Pancreas (tissue), 10 donors: Measurements from ENCODE around the gene PDE4DIP. TPM values are rescaled to one million over a fixed set of nuclear protein-coding genes. Genes with fewer than 3 reads are reported as not detected.
"Not testable (repeated sequence)": the region's sequence is repeated elsewhere in the genome, so short reads cannot be mapped to it uniquely, and the experiment has no call there.

Source experiments
- ATAC-seq, 4 donors: fragments of 200-7000 bp; cut with Tn5 transposase; one replicate each; pipeline versions ENCODE4 v1.8.0 to v1.9.1; 2020; ENCODE audit warnings: mild to moderate bottlenecking in 4 of 4, moderate library complexity in 4 of 4
- DNase-seq, 6 donors: peaks; one replicate each; pipeline ENCODE4 v3.0.0-alpha.2; 2020
- FAIRE-seq: peaks from 2 replicates; lab custom pipeline; 2012; peaks lifted over from hg19 to GRCh38; lab: Jason Lieb, UNC
- H3K27ac ChIP-seq, 4 donors: fragments of 200-600 bp; sonication (generic); 1 replicate in 3 of 4; 2 replicates in 1 of 4; pipeline versions ENCODE4 v1.5.0 to v1.8.0; 2020
- H3K27me3 ChIP-seq, 4 donors: fragments of 200-600 bp; one replicate each; pipeline ENCODE4 v1.8.0; 2021
- H3K36me3 ChIP-seq, 3 donors: fragments of 200-600 bp; sonication (generic) in 1 of 3; one replicate each; pipeline versions ENCODE4 v1.5.0 to v1.8.0; 2020 to 2021
- H3K4me1 ChIP-seq, 3 donors: fragments of 200-600 bp; one replicate each; pipeline ENCODE4 v1.8.0; 2021
- H3K4me3 ChIP-seq, 4 donors: fragments of 200-600 bp; sonication (generic) in 2 of 4; one replicate each; pipeline versions ENCODE4 v1.5.0 to v1.8.0; 2020 to 2021
- H3K9me3 ChIP-seq, 4 donors: fragments of 200-600 bp; one replicate each; pipeline ENCODE4 v1.8.0; 2021
- WGBS, 2 donors: extraction: QIAGEN DNeasy Blood & Tissue Kit; methylation state at CpG; one replicate each; pipeline ENCODE4 v1.1.7; 2013; 5-methylcytosine and 5-hydroxymethylcytosine counted together
- intact Hi-C, 3 donors: fragments of 100-400 bp; cut with DNase I; formaldehyde crosslinking; loops; one replicate each; pipeline versions ENCODE4 v1.11.1 to v1.14.2; 2022
- polyA plus RNA-seq, 2 donors: library from polyadenylated mRNA; stranded (reverse); fragments of 200-250 nt; gene quantifications; one replicate each; pipeline ENCODE4 v1.2.3, GENCODE V29; 2013
- total RNA-seq, 6 donors: library from RNA; stranded (reverse); fragmentation: NEBNext Ultra II Directional in 4 of 6; extraction: Animal tissue kit (Norgen Biotek cat#: 25700) in 4 of 6; gene quantifications; one replicate each; pipeline versions ENCODE4 v1.2.1 to v1.2.4, GENCODE V29; 2021 to 2023
- donor health status: healthy with polysubstance abuse.
- donor health status: DM: no; HTN: no; CAD: no; lungs with moderate emphysema.
- donor health status: DM: no; HTN: no; CAD: no.
- donor health status: control.
- donor health status: control.
- donor health status: Bipolar disorder and iron deficiency.
- donor health status: DM: yes; HTN: yes; CAD: no.
- donor health status: DM: no; HTN: no; CAD: no.
- donor health status: DM: no; HTN: no; CAD: no.
- donor health status: DM: yes; HTN: yes; CAD: no.

PDE4DIP gene
- total and polyA plus RNA-seq, 8 donors: 12.2 to 58.6 (median 28.1) TPM

- H3K27me3 ChIP-seq, ATAC-seq, H3K9me3 ChIP-seq, H3K4me1 ChIP-seq, H3K36me3 ChIP-seq, intact Hi-C loops, DNase-seq, FAIRE-seq, H3K27ac ChIP-seq, H3K4me3 ChIP-seq: not testable (repeated sequence)
Observed at GRCh38 chr1:148929253-148929652, 85.0 kb downstream of the PDE4DIP start.

- H3K9me3 ChIP-seq, intact Hi-C loops, H3K4me3 ChIP-seq, H3K27me3 ChIP-seq, FAIRE-seq, H3K27ac ChIP-seq, ATAC-seq, H3K4me1 ChIP-seq, H3K36me3 ChIP-seq, DNase-seq: not testable (repeated sequence)
- WGBS, 2 donors: no CpG with 5 or more reads among the region's 3 CpGs
Observed at GRCh38 chr1:148935381-148936002, 91.3 kb downstream of the PDE4DIP start.

DNA sequence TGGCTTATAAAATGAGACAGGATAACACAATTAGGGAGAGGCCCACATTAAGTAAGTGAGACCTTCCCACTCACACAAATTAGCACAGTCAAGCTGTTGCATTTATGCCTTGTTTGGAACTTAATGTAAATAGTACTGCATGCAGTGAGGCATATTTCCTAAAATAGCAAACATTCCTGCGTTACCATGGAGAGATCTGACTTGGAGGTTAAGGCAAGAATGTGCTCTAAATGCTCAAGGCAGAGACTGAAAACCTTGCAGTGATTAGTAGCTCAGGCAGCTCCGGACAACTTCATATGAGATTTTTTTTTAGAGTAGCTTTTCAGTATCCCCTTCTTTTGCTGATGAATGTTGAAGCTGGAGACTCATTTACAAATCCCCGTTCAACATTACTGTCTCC lies 98.7 kb downstream of the PDE4DIP start:
- H3K4me1 ChIP-seq: not testable (repeated sequence)

DNA sequence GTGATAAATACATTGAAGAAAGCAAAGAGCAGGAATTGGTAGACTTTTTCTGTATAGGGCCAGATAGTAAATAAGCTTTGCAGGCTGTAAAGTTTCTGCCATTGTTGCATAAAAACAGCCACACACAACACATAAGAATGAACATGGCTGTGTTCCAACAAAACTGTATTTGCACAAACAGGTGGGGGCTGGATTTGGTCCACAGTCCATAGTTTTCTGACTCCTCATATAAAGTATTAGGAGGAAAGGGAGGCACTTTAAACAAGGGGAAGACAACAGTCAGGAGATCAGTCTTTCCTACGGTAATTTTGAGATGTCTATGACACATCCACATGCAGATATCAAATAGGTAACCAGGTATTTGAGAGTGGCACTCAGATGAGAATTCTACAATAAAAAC lies 100.9 kb downstream of the PDE4DIP start:
- ATAC-seq, FAIRE-seq, H3K9me3 ChIP-seq, H3K36me3 ChIP-seq, H3K4me3 ChIP-seq, H3K27ac ChIP-seq, DNase-seq, H3K4me1 ChIP-seq, intact Hi-C loops, H3K27me3 ChIP-seq: not testable (repeated sequence)
- WGBS, 2 donors: no CpG with 5 or more reads among the region's 1 CpG

More for the DNA sequence above, 98.7 kb downstream of the PDE4DIP start:
- H3K9me3 ChIP-seq, H3K36me3 ChIP-seq, DNase-seq, H3K27me3 ChIP-seq, H3K4me3 ChIP-seq, intact Hi-C loops, H3K27ac ChIP-seq, FAIRE-seq: not testable (repeated sequence)
- ATAC-seq: peak in 2 of 4 donors; percentile 37 to 50
- no CpG with 5 or more reads among the region's 3 CpGs for WGBS, 2 donors

- not testable (repeated sequence) for ATAC-seq, FAIRE-seq
- 82 to 84% methylated on average over 3 to 4 of the region's 4 CpGs for WGBS, 2 donors
Observed at GRCh38 chr1:148948768-148949167, 104.5 kb downstream of the PDE4DIP start.

GRCh38 chr1:148951336-148952227 lies 107.4 kb downstream of the PDE4DIP start:
- Histone ChIP-seq H3K4me3 (peak overlapping the region; percentile 21 to 56 (median 38)), H3K27ac (peak overlapping the region; percentile 22 to 80 (median 54))
- H3K27me3 ChIP-seq, H3K9me3 ChIP-seq, H3K36me3 ChIP-seq, intact Hi-C loops, FAIRE-seq, H3K4me1 ChIP-seq: not testable (repeated sequence)
- peak; percentile 86 to 91 (median 89) for ATAC-seq
- peak; percentile 74 to 89 (median 79) for DNase-seq
- 1% methylated on average over 19 to 30 of the region's 44 CpGs for WGBS, 2 donors

More at GRCh38 chr1:148948768-148949167, 104.5 kb downstream of the PDE4DIP start:
- H3K27ac ChIP-seq, intact Hi-C loops, H3K36me3 ChIP-seq, DNase-seq, H3K4me3 ChIP-seq, H3K9me3 ChIP-seq, H3K4me1 ChIP-seq, H3K27me3 ChIP-seq: not testable (repeated sequence)

DNA sequence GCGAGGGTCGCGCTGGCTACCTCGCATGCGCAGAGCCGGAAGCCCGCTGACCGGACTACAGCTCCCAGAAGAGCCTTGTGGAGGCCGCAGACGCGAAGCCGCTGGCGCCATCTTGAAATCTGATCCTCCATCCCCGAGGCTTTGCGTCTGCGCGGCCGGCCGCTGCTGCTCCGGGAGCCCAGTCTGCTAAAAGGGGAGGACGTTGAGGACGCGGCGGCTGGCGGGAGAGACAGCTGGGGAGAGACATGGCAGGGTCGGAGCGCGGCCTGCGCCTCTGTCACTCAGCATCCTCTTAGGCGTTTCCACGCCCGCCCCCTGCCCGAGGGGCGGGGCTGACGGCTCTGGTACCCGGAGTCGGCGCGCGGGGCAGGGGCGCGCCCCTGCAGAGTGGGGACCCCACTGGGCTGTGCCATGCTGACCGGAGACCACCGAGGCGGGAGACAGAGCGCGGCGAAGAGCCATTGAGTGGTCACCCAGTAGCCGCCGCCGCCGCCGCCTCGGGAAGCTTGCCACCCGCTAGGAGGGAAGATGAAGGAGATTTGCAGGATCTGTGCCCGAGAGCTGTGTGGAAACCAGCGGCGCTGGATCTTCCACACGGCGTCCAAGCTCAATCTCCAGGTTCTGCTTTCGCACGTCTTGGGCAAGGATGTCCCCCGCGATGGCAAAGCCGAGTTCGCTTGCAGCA lies 108.2 kb downstream of the PDE4DIP start:
- peak overlapping the region; percentile 21 to 56 (median 38) for H3K4me3 ChIP-seq
- FAIRE-seq, intact Hi-C loops, H3K27me3 ChIP-seq, H3K36me3 ChIP-seq, H3K4me1 ChIP-seq, H3K9me3 ChIP-seq: not testable (repeated sequence)
- ATAC-seq: peak; percentile 85 to 90 (median 90)
- peak; percentile 77 to 92 (median 83) for DNase-seq
- WGBS, 2 donors: 0 to 1% methylated on average over 17 to 36 of the region's 66 CpGs
- H3K27ac ChIP-seq: peak overlapping the region in 3 of 4 donors; percentile 22 to 80 (median 78)

- FAIRE-seq, H3K4me1 ChIP-seq, H3K27me3 ChIP-seq, H3K9me3 ChIP-seq, intact Hi-C loops, H3K36me3 ChIP-seq: not testable (repeated sequence)
- DNase-seq: peak in 3 of 6 donors; percentile 15 to 22 (median 20)
- H3K4me3 ChIP-seq: peak overlapping the region in 3 of 4 donors; percentile 18 to 56 (median 40)
- peak in 2 of 4 donors; percentile 1 for ATAC-seq
- 1 to 4% methylated on average over 23 to 24 of the region's 28 CpGs for WGBS, 2 donors
- H3K27ac ChIP-seq: peak overlapping the region in 1 of 4 donors; percentile 39
Observed at GRCh38 chr1:148952938-148953616, 108.8 kb downstream of the PDE4DIP start.

DNA sequence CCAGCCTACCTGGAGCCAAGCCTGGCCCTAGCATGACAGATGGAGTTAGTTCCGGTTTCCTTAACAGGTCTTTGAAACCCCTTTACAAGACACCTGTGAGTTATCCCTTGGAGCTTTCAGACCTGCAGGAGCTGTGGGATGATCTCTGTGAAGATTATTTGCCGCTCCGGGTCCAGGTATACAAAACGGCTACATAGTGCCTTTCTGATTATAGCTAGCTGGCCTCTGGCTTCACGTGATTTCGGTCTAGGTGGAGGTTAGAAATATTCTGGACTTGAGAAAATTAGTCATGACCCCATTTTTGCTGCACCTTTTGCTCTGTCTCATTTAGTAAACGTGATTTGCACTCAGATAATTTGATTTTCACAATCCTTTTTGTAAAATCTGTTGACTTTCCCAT lies 109.5 kb downstream of the PDE4DIP start:
- H3K27ac ChIP-seq, ATAC-seq, intact Hi-C loops, H3K36me3 ChIP-seq, FAIRE-seq, H3K4me1 ChIP-seq, H3K9me3 ChIP-seq, DNase-seq, H3K27me3 ChIP-seq: not testable (repeated sequence)
- peak overlapping the region in 2 of 4 donors; percentile 40 to 56 for H3K4me3 ChIP-seq
- WGBS, 2 donors: 8 to 16% methylated on average over 6 of the region's 7 CpGs

- H3K9me3 ChIP-seq, H3K27me3 ChIP-seq, H3K36me3 ChIP-seq, H3K4me1 ChIP-seq, H3K4me3 ChIP-seq, FAIRE-seq, DNase-seq, H3K27ac ChIP-seq, intact Hi-C loops, ATAC-seq: not testable (repeated sequence)
Observed at GRCh38 chr1:148958343-148958742, 114.1 kb downstream of the PDE4DIP start.
